Body of pancreas (tissue), 4 donors: ENCODE data around the gene APIP.

Source experiments
- POLR2A ChIP-seq, 3 donors: fragments of 450-650 bp; IDR thresholded peaks; one replicate each; pipeline ENCODE4 v1.6.1; 2016; ENCODE audit warnings: antibody characterized with exemption in 3 of 3, mild to moderate bottlenecking in 2 of 3
- TF ChIP-seq, protein P1 (sequence below), 7 experiments: fragments of 450-650 bp in 4 of 7; fragments of 200-600 bp in 3 of 7; sonication (generic) in 3 of 7; IDR thresholded peaks; one replicate each; pipeline ENCODE4 v1.5.1; 2016 to 2019; ENCODE audit warnings: antibody characterized with exemption in 7 of 7

DNA sequence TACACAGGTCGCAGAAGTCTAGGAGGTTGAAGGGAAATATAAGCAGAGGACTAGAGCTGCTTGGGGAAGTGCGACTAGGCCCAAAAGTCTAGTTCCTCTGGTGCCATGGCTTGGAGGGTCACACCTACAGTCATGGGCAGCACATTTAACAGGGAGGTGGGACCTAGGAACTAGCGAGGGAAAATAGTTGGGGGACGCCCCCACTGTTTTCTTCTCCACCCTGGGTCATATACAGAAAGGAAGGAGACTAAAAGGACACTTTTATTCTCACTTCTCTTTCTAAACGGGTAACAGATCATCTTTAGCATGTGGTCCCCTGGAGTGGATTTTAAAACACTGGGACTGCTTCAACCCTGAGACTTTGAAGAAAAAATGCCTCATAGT is 16.6 kb downstream of the APIP start:
- TF ChIP-seq POLR2A (IDR thresholded peaks at IDR 0.05): no peak
- TF ChIP-seq, protein P1, sequence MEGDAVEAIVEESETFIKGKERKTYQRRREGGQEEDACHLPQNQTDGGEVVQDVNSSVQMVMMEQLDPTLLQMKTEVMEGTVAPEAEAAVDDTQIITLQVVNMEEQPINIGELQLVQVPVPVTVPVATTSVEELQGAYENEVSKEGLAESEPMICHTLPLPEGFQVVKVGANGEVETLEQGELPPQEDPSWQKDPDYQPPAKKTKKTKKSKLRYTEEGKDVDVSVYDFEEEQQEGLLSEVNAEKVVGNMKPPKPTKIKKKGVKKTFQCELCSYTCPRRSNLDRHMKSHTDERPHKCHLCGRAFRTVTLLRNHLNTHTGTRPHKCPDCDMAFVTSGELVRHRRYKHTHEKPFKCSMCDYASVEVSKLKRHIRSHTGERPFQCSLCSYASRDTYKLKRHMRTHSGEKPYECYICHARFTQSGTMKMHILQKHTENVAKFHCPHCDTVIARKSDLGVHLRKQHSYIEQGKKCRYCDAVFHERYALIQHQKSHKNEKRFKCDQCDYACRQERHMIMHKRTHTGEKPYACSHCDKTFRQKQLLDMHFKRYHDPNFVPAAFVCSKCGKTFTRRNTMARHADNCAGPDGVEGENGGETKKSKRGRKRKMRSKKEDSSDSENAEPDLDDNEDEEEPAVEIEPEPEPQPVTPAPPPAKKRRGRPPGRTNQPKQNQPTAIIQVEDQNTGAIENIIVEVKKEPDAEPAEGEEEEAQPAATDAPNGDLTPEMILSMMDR (IDR thresholded peaks at IDR 0.05): no peak
